Mesendoderm (in vitro differentiated cells): ENCODE results near the gene LRP1.

Source experiments
- DNase-seq: peaks from one replicate; pipeline ENCODE4 v3.0.0; 2013
- H2AK5ac ChIP-seq: 2 replicates; pipeline ENCODE4 v1.6.1; 2013; ENCODE audit warnings: low read length, inconsistent platforms
- H2BK120ac ChIP-seq: 2 replicates; pipeline ENCODE4 v1.6.1; 2013; ENCODE audit warnings: low read depth, mild to moderate bottlenecking, low read length, moderate library complexity, mixed read lengths
- H2BK15ac ChIP-seq: replicated peaks from 2 replicates; pipeline ENCODE4 v1.6.1; 2013; ENCODE audit warnings: low read depth, mild to moderate bottlenecking, moderate library complexity
- H2BK5ac ChIP-seq: 2 replicates; pipeline ENCODE4 v1.6.1; 2013; ENCODE audit warnings: low read length, inconsistent platforms
- H3K18ac ChIP-seq: 2 replicates; pipeline ENCODE4 v1.6.1; 2013; ENCODE audit warnings: mild to moderate bottlenecking, low read length, mixed read lengths
- H3K23ac ChIP-seq: one replicate; pipeline ENCODE4 v1.6.1; 2013; ENCODE audit warnings: low read length
- H3K27ac ChIP-seq: 2 replicates; pipeline ENCODE4 v1.5.1; 2013; ENCODE audit warnings: low read depth, mild to moderate bottlenecking, inconsistent platforms, low read length, moderate library complexity
- H3K27me3 ChIP-seq: 2 replicates; pipeline ENCODE4 v1.6.1; 2013; ENCODE audit warnings: low read length, control low read depth, mild to moderate bottlenecking, inconsistent platforms; ENCODE audit not compliant: insufficient read depth, poor library complexity
- H3K36me3 ChIP-seq: 2 replicates; pipeline ENCODE4 v1.6.1; 2013; ENCODE audit warnings: low read length, inconsistent platforms; ENCODE audit not compliant: control insufficient read depth, insufficient read depth
- H3K4ac ChIP-seq: one replicate; pipeline ENCODE4 v1.6.1; 2013; ENCODE audit warnings: low read depth, mild to moderate bottlenecking, low read length, moderate library complexity
- H3K4me1 ChIP-seq: 2 replicates; pipeline ENCODE4 v1.6.1; 2013; ENCODE audit warnings: low read depth, low read length, inconsistent platforms; ENCODE audit not compliant: control insufficient read depth
- H3K4me2 ChIP-seq: 2 replicates; pipeline ENCODE4 v1.6.1; 2013; ENCODE audit warnings: low read length
- H3K4me3 ChIP-seq: 2 replicates; pipeline ENCODE4 v1.5.1; 2013; ENCODE audit warnings: mild to moderate bottlenecking, low read length
- H3K56ac ChIP-seq: one replicate; pipeline ENCODE4 v1.6.1; 2013; ENCODE audit warnings: low read length
- H3K79me1 ChIP-seq: 2 replicates; pipeline ENCODE4 v1.6.1; 2013; ENCODE audit warnings: low read length, inconsistent platforms
- H3K79me2 ChIP-seq: 2 replicates; pipeline ENCODE4 v1.6.1; 2013; ENCODE audit warnings: mild to moderate bottlenecking, low read length; ENCODE audit not compliant: control insufficient read depth, insufficient read depth
- H3K9ac ChIP-seq: 2 replicates; pipeline ENCODE4 v1.6.1; 2013; ENCODE audit warnings: low read length, inconsistent platforms
- H4K5ac ChIP-seq: one replicate; pipeline ENCODE4 v1.6.1; 2013; ENCODE audit warnings: low read length
- H4K8ac ChIP-seq: one replicate; pipeline ENCODE4 v1.6.1; 2013; ENCODE audit warnings: low read depth, mild to moderate bottlenecking, control low read depth, low read length, moderate library complexity
- WGBS: extraction: QIAGEN DNeasy Blood & Tissue Kit; methylation state at CpG from one replicate; pipeline ENCODE4 v1.1.7; 2013; ENCODE audit warnings: low lambda C conversion rate, missing lambda C conversion rate; ENCODE audit not compliant: insufficient coverage; ENCODE audit errors: extremely low coverage; 5-methylcytosine and 5-hydroxymethylcytosine counted together

Gene LRP1

DNA sequence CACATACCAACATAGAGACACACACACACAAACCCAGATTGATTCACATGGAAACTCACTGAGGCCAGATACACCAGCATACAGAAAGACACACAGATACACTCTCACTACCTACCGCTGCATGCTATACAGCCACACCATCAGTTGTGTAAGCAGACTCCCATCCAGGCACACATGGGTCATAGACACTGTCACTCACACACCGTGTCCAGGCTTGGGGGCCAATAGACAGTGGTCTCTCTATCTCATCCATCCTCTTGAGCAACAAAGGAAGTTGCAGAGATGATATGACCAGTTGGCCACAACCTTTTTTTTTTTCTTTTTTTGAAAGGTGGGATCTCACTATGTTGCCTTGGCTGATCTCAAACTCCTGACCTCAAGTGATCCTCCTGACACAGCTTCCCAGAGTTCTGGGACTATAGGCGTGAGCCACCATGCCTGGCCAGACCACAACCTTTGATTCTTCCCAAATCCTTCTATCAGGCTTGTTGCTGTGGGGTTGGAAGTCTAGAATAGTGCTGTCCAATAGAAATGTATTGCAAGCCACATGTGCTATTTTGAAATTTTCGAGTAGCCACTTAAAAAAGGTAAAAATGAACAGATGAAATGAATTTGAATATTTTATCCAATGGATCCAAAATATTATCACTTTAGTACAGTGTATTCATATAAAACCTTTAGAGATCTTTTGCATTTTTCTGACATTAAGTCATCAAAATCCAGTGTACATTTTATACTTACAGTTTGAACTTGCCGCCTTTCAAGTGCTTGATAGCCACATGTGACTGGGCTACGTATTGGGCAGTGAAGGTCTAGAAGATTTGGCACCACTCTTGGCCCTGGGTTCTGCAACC is 11.7 kb downstream of the LRP1 start:
- no peak for DNase-seq
- Histone ChIP-seq H4K5ac (no peak overlapping the region), H3K27ac (no peak overlapping the region), H3K27me3 (no peaks in the 10 kb centered on the region), H3K4me2 (no peak overlapping the region), H2AK5ac (no peak overlapping the region), H2BK15ac (no peak overlapping the region), H3K9ac (no peak overlapping the region), H3K36me3 (peaks cover 12% of the 10 kb centered on the region), H4K8ac (no peak overlapping the region), H3K23ac (no peak overlapping the region), H3K56ac (no peak overlapping the region), H3K4me1 (peaks cover 5% of the 10 kb centered on the region), H2BK120ac (no peak overlapping the region), H3K4me3 (no peak overlapping the region), H3K79me2 (peaks cover 9% of the 10 kb centered on the region), H2BK5ac (no peak overlapping the region), H3K18ac (no peak overlapping the region), H3K79me1 (peaks cover 7% of the 10 kb centered on the region), H3K4ac (no peak overlapping the region)
- WGBS: no CpG with 5 or more reads among the region's 6 CpGs

- Histone ChIP-seq H3K79me2 (peaks cover 5% of the 10 kb centered on the region), H4K5ac (no peak overlapping the region), H2BK15ac (no peak overlapping the region), H3K9ac (no peak overlapping the region), H3K4me1 (no peaks in the 10 kb centered on the region), H3K79me1 (peaks cover 7% of the 10 kb centered on the region), H3K4me3 (no peak overlapping the region), H3K4ac (no peak overlapping the region), H3K27me3 (no peaks in the 10 kb centered on the region), H3K36me3 (peaks cover 15% of the 10 kb centered on the region), H3K4me2 (no peak overlapping the region), H3K27ac (no peak overlapping the region), H2BK120ac (no peak overlapping the region), H3K56ac (no peak overlapping the region), H3K18ac (no peak overlapping the region), H3K23ac (no peak overlapping the region), H4K8ac (no peak overlapping the region), H2AK5ac (no peak overlapping the region), H2BK5ac (no peak overlapping the region)
- no peak for DNase-seq
- WGBS: no CpG with 5 or more reads among the region's 8 CpGs
Measured at GRCh38 chr12:57141249-57141648, 13.0 kb downstream of the LRP1 start.

- H3K36me3 ChIP-seq: peaks cover 17% of the 10 kb centered on the region
- H4K5ac ChIP-seq: no peak overlapping the region
- H2AK5ac ChIP-seq: no peak overlapping the region
- no peak overlapping the region for H3K9ac ChIP-seq
- H4K8ac ChIP-seq: no peak overlapping the region
- H3K18ac ChIP-seq: no peak overlapping the region
- no peak overlapping the region for H3K4ac ChIP-seq
- H3K4me1 ChIP-seq: no peaks in the 10 kb centered on the region
- H2BK5ac ChIP-seq: no peak overlapping the region
- peaks cover 2% of the 10 kb centered on the region for H3K79me1 ChIP-seq
- H3K4me3 ChIP-seq: no peak overlapping the region
- no peaks in the 10 kb centered on the region for H3K27me3 ChIP-seq
- no peak overlapping the region for H3K56ac ChIP-seq
- H3K23ac ChIP-seq: no peak overlapping the region
- DNase-seq: no peak
- no peak overlapping the region for H3K4me2 ChIP-seq
- no peak overlapping the region for H2BK15ac ChIP-seq
- WGBS: no CpG with 5 or more reads among the region's 9 CpGs
- H3K27ac ChIP-seq: no peak overlapping the region
- no peak overlapping the region for H2BK120ac ChIP-seq
- H3K79me2 ChIP-seq: no peaks in the 10 kb centered on the region
Measured at GRCh38 chr12:57142121-57142520, 13.8 kb downstream of the LRP1 start.

DNA sequence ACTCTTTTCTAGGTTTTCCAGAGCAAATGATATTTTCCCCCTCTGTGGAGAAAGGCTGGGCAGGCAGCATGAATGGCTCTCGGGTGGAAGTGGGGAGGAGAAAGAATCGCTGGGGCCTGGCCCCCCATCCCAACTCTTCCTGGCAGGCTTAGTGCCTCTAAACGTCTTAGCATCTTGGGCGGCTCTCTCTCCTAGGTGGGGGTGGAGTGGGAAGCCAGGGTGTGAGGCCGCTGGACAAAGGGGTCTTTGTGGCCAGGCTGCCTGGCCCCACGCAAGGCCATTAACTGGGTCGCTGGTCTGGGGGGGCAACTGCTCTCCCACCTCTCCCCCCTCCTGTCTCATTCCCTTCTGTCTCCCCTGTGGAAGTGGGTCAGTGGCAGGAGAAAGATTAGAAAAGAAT is 14.4 kb downstream of the LRP1 start:
- Histone ChIP-seq H3K4me2 (no peak overlapping the region), H3K18ac (no peak overlapping the region), H3K27ac (no peak overlapping the region), H2BK5ac (no peak overlapping the region), H3K79me2 (no peaks in the 10 kb centered on the region), H3K23ac (no peak overlapping the region), H2AK5ac (no peak overlapping the region), H3K79me1 (peaks cover 1% of the 10 kb centered on the region), H4K8ac (no peak overlapping the region), H4K5ac (no peak overlapping the region), H3K56ac (no peak overlapping the region), H3K36me3 (peaks cover 17% of the 10 kb centered on the region), H3K27me3 (no peaks in the 10 kb centered on the region), H3K4me1 (no peaks in the 10 kb centered on the region), H3K4me3 (no peak overlapping the region), H3K4ac (no peak overlapping the region), H2BK15ac (no peak overlapping the region), H2BK120ac (no peak overlapping the region), H3K9ac (no peak overlapping the region)
- DNase-seq: no peak
- no CpG with 5 or more reads among the region's 7 CpGs for WGBS

GRCh38 chr12:57143454-57143853 is 15.2 kb downstream of the LRP1 start:
- H2AK5ac ChIP-seq: no peak overlapping the region
- H2BK5ac ChIP-seq: no peak overlapping the region
- H3K79me2 ChIP-seq: no peaks in the 10 kb centered on the region
- no peak overlapping the region for H2BK120ac ChIP-seq
- no peak for DNase-seq
- H2BK15ac ChIP-seq: no peak overlapping the region
- H3K79me1 ChIP-seq: no peaks in the 10 kb centered on the region
- no peaks in the 10 kb centered on the region for H3K27me3 ChIP-seq
- H3K23ac ChIP-seq: no peak overlapping the region
- WGBS: no CpG with 5 or more reads among the region's 4 CpGs
- H3K4ac ChIP-seq: no peak overlapping the region
- H3K27ac ChIP-seq: no peak overlapping the region
- no peak overlapping the region for H3K9ac ChIP-seq
- no peak overlapping the region for H4K8ac ChIP-seq
- H3K36me3 ChIP-seq: peaks cover 16% of the 10 kb centered on the region
- H3K4me2 ChIP-seq: no peak overlapping the region
- no peak overlapping the region for H4K5ac ChIP-seq
- no peak overlapping the region for H3K56ac ChIP-seq
- no peaks in the 10 kb centered on the region for H3K4me1 ChIP-seq
- no peak overlapping the region for H3K4me3 ChIP-seq
- no peak overlapping the region for H3K18ac ChIP-seq
